ENCODE data around the gene MAD1L1.
"Not testable (repeated sequence)": the region's sequence is repeated elsewhere in the genome, so short reads cannot be mapped to it uniquely, and the experiment has no call there.

Gene MAD1L1

DNA sequence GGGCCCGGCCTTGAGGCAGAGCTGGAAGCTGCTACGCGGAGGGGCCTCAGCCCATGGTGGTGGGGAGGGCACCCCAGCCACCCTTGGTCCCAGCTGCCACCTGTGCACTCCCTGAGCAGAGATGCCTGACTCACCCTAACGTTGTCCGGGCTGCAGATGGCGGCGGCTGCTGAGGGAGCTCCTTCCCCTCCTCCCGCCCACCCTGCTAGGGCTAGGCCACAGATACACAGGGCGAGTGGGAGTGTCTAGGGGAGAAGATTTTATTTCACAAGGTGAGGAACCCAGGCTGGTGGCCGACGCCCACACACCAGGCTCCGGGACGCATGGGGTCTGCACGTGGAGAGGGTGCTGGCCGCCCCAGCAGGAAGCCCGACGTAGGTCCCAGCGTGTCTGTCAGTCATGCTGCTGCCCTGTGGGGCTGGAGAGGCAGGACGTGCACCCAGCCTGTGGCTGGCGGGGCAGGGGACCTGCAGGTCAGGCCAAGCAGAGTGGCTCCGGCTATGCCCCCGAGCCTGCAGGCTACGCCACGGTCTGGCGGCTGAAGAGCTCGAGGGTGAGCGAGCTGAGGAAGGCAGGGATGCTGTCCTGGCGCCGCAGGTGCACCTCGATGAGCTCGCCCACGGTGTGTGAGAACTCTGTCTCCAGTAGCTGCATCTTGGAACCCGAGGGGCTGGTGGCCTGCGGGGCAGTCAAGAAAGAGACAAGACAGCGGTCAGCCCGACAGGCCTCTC is 417.0 kb downstream of the MAD1L1 start:
- not testable (repeated sequence) for DNase-seq (ENCODE audit: low spot score)

DNA sequence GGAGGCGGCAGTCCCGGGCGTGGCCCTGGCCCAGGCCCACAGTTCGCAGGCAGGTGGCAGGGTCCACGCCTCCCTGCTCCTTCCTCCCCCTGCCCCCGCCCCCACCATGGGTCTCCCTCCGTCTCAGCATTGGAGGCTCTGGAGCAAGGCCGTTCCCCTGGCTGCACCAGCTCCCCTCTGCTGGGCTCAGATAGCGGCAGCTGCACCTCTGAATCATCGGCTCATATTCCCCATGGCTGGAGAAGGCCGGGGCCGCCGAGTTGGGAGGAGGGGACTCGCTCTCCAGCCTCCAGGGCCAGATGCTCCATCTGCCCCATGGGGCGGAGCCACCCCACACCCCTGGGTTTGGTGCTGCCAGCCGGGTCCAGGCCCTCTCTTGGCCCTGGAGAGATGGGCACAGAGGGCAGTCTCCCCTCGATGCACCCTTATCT is 417.7 kb downstream of the MAD1L1 start:
- DNase-seq (ENCODE audit: low spot score): no peak

DNA sequence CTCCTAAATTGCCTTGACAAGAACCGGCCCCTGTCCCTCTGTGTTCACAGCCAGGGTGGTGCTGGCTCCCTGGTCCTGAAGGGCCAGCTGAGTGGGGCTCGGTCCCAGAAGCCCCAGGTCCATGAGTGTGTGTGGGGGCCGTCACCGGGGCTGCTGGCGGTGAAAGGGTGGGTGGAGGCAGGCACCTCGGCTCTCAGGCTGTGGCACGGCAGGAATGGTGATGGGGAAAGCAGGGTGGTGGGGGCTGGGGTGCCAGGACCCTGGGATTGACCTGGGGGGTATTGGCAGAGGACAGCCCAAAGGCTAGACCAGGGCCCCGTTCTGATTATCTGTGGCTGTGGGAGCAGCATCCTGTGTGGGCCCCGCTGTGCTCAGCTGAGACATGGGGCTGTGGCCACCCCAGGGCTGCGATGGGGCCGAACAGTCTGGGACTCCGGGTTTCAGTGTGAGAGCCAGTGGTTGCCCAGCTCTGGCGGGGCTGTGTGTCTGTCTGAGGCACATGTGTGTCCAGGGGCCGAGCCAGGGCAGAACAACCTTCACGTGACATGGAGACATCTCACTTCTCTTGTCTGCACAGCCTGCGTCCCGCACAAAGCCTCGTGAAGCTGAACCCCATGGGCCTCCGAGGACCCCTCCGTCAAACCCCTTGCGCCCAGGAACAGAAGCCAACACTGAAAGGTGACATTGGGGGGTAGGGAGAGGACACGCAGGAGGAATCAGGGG is 418.5 kb downstream of the MAD1L1 start:
- no peak for DNase-seq (ENCODE audit: low spot score)

DNA sequence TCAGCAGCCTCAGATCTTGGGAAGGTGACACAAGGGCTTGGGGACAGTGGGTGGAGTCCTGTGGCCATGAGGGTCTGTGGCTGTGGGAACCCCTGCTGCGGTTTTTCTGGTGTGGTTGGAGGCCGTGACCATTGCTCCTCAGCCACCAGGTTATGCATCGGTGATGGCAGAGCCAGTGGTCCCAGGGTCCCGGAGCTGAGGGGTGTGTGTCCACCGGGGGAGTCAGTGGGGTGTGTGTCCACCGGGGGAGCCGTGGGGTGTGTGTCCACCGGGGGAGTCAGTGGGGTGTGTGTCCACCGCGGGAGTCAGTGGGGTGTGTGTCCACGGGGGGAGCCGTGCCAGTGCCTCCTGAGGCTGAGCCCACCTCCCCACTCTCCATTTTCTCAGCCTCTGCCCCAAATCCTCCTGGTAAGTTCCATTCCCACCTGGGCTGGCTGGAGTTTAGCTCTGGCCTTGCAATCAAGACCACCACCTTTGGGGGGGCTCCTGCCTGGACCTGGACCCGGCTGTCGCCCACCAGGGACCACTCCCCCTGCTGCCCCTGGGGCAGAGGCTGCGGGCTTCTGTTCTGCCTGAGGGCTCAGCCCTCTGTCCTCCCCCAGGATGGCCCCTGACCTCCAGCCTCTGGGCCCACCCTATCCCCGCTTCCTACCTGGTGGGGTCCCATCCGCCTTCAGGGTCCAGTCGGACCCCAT is 419.2 kb downstream of the MAD1L1 start:
- no peak for DNase-seq (ENCODE audit: low spot score)

DNA sequence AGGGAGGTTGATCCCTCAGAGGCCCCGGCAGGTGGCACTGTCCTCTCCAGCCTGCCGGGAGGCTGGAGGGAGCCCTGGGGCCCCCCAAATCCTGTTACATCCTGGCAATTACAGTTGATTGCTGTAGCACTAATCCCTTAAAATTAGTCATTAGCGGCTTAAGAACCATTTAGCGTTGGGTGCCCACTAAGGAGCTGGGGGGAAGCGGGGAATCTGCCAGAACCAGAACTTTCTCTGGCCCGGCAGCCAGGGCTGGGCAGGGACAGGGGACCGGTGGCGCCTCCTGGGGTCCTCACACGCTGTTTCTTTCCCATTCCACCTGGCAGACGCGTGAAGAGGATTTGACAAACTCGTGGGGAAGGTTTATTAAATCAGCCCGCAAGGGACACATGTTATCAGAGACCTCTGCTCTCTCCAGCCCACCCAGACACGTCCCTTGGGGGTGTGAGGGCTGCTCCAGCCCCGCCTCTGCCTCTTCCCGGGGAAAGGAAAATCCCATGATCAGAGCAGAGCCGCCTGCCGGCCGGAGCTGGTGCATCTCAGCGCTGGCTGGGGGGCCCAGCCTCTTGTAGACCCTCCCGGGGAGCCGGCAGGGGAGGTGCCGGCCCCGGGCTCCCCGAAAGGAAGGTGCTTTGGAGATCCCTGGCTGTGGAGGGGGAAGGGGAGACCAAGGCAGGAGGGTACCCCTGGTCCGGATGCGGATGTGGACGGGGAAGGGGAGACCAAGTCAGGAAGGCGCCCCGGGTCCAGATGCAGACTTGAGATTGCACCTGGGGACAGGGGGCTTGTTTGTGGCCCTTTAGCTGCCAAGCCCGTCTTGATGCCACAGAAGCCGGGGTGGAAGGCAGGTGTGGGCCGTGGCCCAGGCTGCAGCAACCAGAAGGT is 420.0 kb downstream of the MAD1L1 start:
- no peak for DNase-seq (ENCODE audit: low spot score)

DNA sequence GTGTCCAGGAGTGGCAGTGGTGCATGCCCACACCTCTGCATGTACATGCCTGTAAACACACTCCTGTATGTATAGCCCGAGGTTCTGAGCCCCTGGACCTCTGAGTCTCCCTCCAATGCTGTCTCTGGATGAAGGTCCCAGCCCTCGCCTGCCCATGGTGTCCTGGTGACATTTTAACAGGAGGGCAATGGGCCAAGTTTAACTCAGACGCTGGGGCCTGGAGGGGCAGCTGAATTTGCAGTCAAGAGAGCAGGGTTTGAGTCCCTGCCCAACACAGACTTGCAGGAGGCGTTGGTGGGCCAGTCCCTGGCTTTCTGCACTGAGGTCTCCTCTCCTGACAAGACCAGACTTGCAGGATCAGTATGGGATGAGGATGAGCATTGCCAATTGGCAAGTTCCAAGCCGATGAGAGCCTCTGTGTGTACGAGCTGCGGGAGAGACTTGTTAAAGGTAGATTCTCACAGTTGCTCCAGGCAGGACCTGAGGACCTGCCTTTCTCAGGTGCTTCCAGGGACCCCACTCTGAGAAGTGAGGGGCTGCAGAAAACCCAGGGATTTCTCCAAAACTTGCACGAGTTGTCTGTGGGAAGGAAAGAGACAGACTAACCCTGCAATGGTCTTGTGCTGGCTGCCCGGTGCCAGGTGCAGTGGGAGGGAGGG is 420.8 kb downstream of the MAD1L1 start:
- no peak for DNase-seq (ENCODE audit: low spot score)

DNA sequence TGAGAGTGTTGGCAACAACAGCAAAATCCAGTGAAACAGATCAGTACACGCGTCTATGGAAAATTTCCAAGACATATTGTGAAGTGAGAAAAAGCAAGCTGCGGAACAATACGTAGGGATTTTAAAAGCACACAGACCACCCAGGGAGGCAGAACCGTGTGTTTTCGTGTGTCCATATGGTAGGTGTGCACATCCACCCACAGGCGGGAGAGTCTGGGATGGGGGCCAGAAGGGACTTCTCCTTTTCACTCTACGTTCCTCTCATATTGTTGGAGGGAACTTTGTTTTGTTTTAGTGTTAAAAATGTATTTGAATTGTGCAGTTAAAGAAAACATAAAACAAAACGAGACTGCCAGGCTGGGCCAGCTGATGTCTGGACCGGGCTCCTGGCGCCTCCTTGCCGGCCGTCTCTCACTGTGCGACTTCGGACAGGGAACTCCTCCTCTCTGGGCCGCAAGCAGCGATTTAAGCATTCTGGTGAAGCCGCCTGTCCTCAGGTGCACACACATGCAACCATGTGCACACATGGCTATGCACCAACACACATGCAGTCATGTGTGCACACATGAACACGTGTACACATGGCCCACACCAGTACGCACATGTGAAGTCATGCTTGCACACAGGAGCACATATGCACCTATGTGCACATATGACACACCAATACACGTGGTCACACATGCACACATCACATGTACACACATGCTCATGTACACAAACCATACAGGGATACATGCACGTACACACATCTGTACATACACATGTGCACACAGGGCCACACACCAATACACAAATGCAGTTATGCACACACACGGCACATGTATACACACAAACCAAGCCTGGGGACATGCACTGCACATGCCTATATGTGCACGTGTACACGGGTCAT is 421.5 kb downstream of the MAD1L1 start:
- no peak for DNase-seq (ENCODE audit: low spot score)

DNA sequence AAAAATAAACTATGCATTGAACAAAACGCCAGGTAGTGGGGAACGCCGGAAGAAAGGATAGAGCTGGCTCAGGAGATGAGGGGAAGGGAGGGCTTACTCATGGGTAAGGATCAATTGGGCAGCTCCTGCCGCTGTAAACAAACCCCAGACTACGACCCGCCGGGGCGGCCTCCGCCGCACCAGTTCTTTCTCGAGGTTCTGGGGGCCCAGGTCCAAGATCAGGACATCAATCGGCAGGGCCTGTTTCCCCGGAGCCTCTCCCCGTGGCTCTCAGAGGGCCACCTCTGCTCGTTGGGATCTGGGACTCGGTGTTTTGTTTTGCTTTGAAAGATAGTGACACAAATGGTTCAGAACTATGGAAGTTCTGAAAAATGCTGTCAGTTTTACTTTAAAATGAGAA is 422.2 kb downstream of the MAD1L1 start:
- no peak for DNase-seq (ENCODE audit: low spot score)

DNA sequence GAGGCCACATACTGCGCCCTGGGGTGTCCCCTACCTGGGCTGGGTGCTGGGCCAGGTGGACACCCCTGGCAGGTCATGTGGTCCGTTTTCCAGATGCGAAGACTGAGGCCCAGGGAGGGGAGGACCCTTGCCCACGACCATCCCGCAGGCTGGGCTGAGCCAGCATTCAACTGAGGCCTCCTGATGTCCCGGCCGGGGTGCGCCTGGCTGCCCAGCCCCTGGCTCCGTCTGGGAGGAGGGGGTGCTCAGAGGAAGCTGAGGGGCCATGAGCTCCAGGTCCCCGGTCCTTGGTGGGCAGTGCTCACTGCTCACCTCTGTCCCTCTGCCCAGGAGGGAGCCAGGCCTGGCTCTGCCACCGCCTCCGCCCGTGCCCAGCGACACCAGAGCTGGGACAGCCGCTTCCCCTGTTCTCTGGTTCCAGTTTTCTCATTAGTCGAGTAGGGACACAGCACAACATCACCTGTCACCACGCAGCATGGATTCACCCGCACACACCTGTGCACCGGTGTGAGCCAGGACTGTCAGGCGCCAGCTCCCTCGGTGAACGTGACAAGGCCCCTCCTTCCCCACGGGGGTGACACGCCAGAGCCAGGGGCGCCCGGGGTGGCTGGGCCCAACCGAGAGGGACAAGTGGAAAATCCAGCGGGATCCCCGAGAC is 423.0 kb downstream of the MAD1L1 start:
- no peak for DNase-seq (ENCODE audit: low spot score)

DNA sequence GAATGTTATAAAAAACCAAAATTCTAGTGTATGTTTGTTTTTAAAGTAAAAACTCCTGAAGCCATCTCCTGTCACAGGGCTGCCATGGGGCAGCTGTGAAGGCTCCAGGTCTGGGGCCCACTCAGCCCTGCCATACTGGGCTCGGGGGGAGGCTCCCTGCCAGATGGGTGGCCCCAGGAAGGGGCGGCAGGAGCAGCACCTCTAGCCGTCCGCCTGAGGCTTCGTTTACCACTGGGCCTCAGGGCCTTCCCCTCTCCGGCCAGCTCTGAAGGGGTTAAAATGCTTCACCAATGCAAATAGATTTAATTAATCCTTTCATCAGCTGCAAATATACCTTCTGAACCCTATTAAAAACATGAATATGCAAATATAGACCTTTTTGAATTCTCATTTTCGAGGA is 423.7 kb downstream of the MAD1L1 start:
- no peak for DNase-seq (ENCODE audit: low spot score)

DNA sequence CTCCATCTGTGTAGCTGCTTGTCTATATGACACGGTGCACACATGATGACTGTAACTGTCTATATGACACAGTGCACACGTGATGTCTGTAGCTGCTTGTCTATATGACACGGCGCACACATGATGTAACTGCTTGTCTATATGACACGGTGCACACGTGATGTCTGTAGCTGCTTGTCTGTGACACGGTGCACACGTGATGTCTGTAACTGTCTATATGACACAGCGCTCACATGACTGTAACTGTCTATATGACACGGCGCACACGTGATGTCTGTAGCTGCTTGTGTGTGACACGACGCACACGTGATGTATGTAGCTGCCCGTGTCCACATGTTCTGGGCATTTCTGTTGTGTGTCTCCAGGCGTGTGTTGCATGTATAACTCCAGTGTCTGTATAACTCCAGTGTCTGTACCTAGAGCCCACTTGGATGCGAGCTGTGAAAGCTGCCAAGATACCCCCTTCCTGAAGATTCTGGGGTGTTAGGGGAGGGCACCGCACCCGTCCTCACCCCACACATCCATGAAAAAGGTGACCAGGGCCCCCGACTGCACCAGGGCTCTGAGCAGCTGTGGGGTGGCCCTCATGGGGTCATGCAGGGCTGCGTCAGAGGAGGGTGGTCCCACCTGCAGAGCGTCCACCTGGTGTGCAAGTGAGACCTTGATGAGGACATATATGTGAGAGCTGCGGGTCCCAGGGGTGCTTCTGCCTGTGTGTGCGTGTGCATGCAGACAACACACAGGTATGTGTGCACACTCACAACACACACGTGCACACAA is 424.7 kb downstream of the MAD1L1 start:
- DNase-seq (ENCODE audit: low spot score): no peak

DNA sequence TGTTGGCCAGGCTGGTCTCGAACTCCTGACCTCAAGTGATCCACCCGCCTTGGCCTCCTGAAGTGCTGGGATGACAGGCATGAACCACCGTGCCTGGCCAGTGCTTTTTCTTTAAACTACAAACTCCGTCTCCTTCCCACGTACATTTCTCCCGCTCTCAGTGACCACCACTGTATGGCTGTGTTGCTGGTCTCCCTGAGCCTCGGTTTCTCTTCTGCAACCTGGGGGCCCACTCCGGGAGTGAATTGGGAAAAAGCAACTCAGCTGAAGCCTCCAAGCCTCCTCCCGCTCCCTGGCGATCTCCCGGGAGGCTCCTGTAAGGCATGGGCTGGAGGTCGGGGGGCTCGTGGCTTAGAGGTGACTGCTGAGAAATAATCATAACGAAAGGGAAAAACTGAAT is 426.4 kb downstream of the MAD1L1 start:
- DNase-seq (ENCODE audit: low spot score): no peak

DNA sequence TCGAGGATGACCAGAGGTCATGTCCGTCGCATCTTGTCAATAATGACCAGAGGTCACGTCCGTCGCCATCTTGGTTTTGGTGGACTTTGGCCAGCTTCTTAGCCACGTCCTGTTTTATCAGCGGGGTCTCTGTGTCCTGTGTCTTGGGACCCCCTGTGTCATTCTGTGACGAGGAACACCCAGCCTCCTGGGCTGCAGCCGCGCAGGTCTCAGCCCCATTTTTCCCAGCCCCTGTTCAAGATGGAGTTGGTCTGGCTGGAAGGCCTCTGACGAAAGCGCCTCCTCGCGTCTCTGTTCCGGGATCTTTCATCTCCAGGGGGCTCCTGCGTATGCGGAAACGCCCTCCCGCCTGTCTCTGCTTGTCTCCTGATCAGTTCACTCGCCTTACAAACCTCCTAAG is 428.4 kb downstream of the MAD1L1 start:
- no peak for DNase-seq (ENCODE audit: low spot score)

DNA sequence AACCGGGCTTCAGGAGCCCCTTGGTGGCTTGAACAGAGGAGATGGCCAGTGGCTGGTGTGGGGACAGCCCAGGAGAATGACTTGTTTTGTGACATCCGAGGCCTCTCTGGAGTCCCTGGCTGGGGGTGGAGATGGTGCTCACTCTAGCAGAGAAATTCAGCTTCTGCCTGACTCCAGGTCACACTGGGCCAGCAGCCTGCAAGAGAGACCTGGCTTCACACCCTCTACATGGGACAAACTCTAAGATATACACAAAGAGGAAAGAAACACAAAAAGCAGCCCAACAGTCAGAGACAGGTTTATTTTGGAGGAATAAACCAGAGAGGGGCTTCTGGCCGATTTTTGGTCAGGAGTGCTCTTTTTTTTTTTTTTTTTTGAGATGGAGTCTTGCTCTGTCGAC is 429.8 kb downstream of the MAD1L1 start:
- no peak for DNase-seq (ENCODE audit: low spot score)

DNA sequence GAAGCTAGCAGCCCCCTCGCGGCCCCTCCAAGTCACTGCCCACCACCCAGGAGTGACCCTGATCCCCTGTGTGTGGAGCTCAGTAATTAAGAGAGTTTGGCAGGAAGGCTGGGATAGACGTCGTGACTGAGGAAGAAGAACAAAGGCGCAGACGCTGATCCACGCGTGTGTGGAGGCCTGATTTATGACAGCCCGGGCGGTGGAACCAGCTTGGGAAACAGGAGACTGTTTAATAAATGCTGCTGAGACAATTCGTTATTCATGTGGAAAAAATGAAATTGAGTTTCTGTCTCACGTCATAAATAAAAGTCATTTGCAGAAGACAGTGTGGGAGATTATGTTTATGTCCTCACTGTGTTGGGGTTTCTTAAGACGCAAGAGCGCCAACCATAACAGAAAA is 431.8 kb downstream of the MAD1L1 start:
- no peak for DNase-seq (ENCODE audit: low spot score)

DNA sequence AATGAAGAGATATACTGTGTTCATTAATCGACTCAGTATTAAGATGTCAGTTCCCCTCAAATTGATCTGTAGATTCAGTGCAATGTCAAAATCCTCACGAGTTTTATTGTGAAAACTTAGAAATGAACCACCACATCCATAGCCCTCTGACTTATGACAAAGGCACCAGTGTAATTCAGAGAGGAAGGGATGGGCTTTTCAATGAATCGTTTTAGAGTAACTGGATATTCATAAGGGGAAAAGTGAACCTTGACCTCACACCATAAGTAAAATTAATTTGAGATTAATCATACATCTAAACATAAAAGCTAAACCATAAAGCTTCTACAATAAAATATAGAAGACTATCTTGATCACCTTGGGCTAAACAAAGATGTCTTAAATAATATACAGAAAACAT is 434.6 kb downstream of the MAD1L1 start:
- DNase-seq (ENCODE audit: low spot score): no peak

DNA sequence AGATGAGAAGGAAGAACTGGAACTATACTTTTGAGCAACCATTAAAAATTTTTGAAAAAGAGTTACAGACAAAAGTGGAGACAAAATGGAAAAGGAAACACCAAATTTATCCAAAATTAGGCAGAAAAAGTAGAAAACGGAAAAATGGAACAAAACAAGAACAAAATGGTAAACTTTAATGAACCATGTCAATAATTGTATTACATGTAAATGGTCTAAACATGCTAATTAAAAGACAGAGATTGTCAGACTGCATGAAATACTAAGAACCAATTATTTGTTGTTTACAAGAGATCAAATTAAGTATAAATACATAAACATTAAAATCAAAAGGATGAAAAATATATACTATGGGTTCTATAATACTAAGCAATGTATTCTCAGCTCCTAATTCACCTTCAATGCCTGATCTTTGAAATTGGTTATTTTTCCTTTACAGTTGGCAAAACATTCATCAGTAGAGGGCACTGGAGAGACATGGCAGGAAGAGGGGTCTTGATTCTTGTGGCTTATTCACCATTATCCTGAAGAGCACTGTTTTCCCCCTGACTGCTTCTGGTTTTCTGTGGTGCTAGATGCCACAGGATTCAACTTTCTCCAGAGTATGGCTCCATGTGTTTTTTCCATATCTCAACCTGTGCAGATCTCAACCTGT is 437.7 kb downstream of the MAD1L1 start:
- no peak for DNase-seq (ENCODE audit: low spot score)

DNA sequence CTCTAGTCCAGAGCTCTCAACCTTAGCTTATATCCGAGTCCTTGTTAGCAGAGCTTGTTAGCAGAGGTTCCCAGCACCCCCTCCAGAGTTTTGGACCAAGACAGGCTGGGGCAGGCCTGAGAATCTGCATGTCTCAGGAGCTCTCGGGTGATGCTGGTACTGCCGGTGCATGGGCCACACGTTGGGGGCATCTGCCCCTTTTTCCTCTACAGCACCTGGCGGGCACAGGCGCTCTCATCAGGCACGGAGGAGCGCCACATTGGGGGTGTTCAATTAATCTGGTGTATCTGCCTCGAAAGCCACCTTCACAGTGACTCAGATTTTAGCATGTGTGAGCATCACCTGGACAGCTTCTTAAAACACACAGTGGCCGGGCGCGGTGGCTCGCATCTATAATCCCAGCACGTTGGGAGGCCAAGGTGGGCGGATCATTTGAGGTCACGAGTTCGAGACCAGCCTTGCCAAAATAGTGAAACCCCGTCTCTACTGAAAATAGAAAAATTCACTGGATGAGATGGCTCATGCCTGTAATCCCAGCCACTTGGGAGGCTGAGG is 445.0 kb downstream of the MAD1L1 start:
- no peak for DNase-seq (ENCODE audit: low spot score)
